H1 (cell line): ENCODE results near the gene ARMC9. TPM values are rescaled to one million over a fixed set of nuclear protein-coding genes. Genes with fewer than 3 reads are reported as not detected.

Source experiments
- ASH2L ChIP-seq: fragments of 200-600, 300-600 bp; sonication (generic); IDR thresholded peaks from one replicate; pipeline ENCODE4 v1.7.1; 2017; ENCODE audit warnings: low read length
- BACH1 ChIP-seq: IDR thresholded peaks from 2 replicates; pipeline ENCODE4 v1.6.1; 2012; ENCODE audit warnings: low read length, improper control_type of control experiment
- BCL11A ChIP-seq, 2 experiments: IDR thresholded peaks; one replicate each; pipeline ENCODE4 v1.6.1; 2011; ENCODE audit warnings: low read depth in 2 of 2, low read length in 2 of 2, mild to moderate bottlenecking in 2 of 2
- CBX5 ChIP-seq: fragments of 300-800, 300-1000 bp; sonication (generic); IDR thresholded peaks from 2 replicates; pipeline ENCODE4 v1.7.1; 2016; ENCODE audit warnings: antibody characterized with exemption, low read length, low read depth
- CBX8 ChIP-seq: fragments of 300-800, 300-1000 bp; sonication (generic); IDR thresholded peaks from 2 replicates; pipeline ENCODE4 v1.7.1; 2016; ENCODE audit warnings: low read depth, low read length, borderline replicate concordance
- CHD2 ChIP-seq: IDR thresholded peaks from 2 replicates; pipeline ENCODE4 v1.6.1; 2012; ENCODE audit warnings: low read length, improper control_type of control experiment
- CREB1 ChIP-seq: IDR thresholded peaks from 2 replicates; pipeline ENCODE4 v1.6.1; 2012; ENCODE audit warnings: inconsistent platforms
- CTCF ChIP-seq, 3 experiments: IDR thresholded peaks; 1 replicate in 2 of 3; 2 replicates in 1 of 3; pipeline versions ENCODE4 v1.5.1 to v1.6.1; 2011; ENCODE audit warnings: low read length in 3 of 3, mild to moderate bottlenecking in 3 of 3, inconsistent platforms in 2 of 3, low read depth in 1 of 3, moderate library complexity in 1 of 3; ENCODE audit not compliant: insufficient read depth in 1 of 3; ENCODE audit errors: control extremely low read depth in 1 of 3
- EZH2 ChIP-seq: fragments of 200-600 bp; sonication (generic); IDR thresholded peaks from 2 replicates; pipeline ENCODE4 v1.7.1; 2012; ENCODE audit warnings: low read depth, mild to moderate bottlenecking, moderate library complexity, low read length, inconsistent platforms; ENCODE audit not compliant: severe bottlenecking
- HDAC6 ChIP-seq: IDR thresholded peaks from one replicate; pipeline ENCODE4 v1.7.1; 2012; ENCODE audit warnings: low read depth, mild to moderate bottlenecking, inconsistent platforms, low read length, moderate library complexity
- POLR2A ChIP-seq, 2 experiments: IDR thresholded peaks; 1 replicate in 1 of 2; 2 replicates in 1 of 2; pipeline ENCODE4 v1.6.1; 2011; ENCODE audit warnings: low read depth in 2 of 2, low read length in 2 of 2, mild to moderate bottlenecking in 2 of 2; ENCODE audit errors: control extremely low read depth in 1 of 2
- POU5F1 ChIP-seq: IDR thresholded peaks from 2 replicates; pipeline ENCODE4 v1.6.1; 2011; ENCODE audit warnings: low read depth, mild to moderate bottlenecking, low read length, moderate library complexity
- RBBP5 ChIP-seq: IDR thresholded peaks from 2 replicates; pipeline ENCODE4 v1.7.1; 2012; ENCODE audit warnings: low read depth, mild to moderate bottlenecking, inconsistent platforms, low read length, moderate library complexity, borderline replicate concordance
- RFX5 ChIP-seq: IDR thresholded peaks from 2 replicates; pipeline ENCODE4 v1.6.1; 2011; ENCODE audit warnings: low read depth, low read length, improper control_type of control experiment, borderline replicate concordance
- SAP30 ChIP-seq: fragments of 300-600 bp; sonication (generic); IDR thresholded peaks from 2 replicates; pipeline ENCODE4 v1.7.1; 2012; ENCODE audit warnings: low read length, moderate library complexity, mild to moderate bottlenecking, inconsistent platforms; ENCODE audit not compliant: insufficient read depth, insufficient replicate concordance
- SIN3A ChIP-seq, 2 experiments: IDR thresholded peaks in 1 of 2; conservative IDR thresholded peaks in 1 of 2; 2 replicates each; pipeline ENCODE4 v1.6.1; 2011 to 2012; ENCODE audit warnings: low read length in 2 of 2, improper control_type of control experiment in 1 of 2, low read depth in 1 of 2, mild to moderate bottlenecking in 1 of 2
- TAF1 ChIP-seq: IDR thresholded peaks from 2 replicates; pipeline ENCODE4 v1.6.1; 2011; ENCODE audit warnings: mild to moderate bottlenecking, low read depth, low read length
- TAF7 ChIP-seq: optimal IDR thresholded peaks from 2 replicates; pipeline ENCODE3; 2011; ENCODE audit warnings: low read depth, mild to moderate bottlenecking, inconsistent platforms, low read length, moderate library complexity, borderline replicate concordance
- TBP ChIP-seq: IDR thresholded peaks from 2 replicates; pipeline ENCODE4 v1.6.1; 2011; ENCODE audit warnings: low read depth, low read length, improper control_type of control experiment
- polyA plus RNA-seq, 7 experiments: library from polyadenylated mRNA; depleted of rRNA in 3 of 7; stranded (reverse) in 5 of 7; unstranded in 2 of 7; fragments of >200 nt in 5 of 7; fragments of 200-250 nt in 2 of 7; gene quantifications; 1 replicate in 5 of 7; 2 replicates in 1 of 7; 4 replicates in 1 of 7; pipeline versions ENCODE4 v1.2.1 to v1.2.3, GENCODE V29; 2011 to 2013; ENCODE audit warnings: missing spikeins in 2 of 7, mixed read lengths in 2 of 7
- total RNA-seq: library from RNA; stranded (reverse); fragmentation: NEBNext Ultra II Directional; extraction: Animal tissue kit (Norgen Biotek cat#: 25700); gene quantifications from 2 replicates; pipeline ENCODE4 v1.2.1, GENCODE V29; 2021
- TF ChIP-seq, protein P1 (sequence below): IDR thresholded peaks from 2 replicates; pipeline ENCODE4 v1.6.1; 2011; ENCODE audit warnings: low read length, improper control_type of control experiment

ARMC9 gene
- total and polyA plus RNA-seq, 2 of the 8 experiments (the other 6 are each of a cell fraction or from before 2014, with no cell fraction given) = 23.2 to 36.1 TPM

DNA sequence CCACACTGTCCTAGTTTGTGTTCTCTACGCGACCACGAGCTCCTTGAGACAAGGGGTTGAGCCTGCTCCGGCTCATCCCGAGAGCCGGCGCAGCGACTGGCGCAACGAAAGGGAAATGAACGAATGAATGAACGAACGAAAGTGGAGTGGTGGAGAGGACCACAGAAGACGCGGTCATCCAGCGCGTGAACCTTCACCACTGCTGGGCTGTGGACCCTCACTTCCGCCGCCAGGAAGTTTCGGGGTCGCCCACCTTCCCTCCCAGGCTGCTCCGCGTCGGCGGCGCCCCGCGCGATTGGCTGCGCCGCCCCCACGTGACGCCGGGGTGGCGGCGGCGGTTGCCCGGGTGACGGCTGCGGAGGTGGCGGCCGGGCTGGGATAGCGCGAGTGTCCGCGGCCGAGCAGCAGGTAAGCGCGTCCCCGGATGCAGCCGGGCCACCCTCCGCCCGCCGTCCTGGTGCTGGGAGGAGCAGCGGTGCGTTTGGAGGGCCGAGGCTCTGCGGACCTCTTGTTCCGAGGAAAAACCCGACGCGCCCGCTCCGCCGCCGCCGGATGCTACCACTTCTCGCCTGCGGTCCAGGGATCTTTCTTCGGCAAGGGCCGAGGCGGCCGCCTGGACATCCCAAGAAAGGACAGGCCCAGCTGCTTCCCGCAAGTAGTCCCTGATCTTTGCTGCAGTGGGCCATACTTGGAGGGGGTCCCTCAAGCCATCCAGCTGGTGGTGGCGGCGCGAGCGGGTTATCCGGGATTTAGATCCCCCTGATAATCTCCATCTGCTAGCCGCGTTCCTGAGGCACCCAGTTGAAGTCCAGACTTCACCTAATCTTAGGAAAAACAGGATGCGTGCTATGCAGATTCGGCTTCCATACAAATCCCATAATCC, at the start of gene ARMC9 (continued):
- TF ChIP-seq BCL11A (IDR thresholded peaks at IDR 0.05; ENCODE audit: low read depth in 2 of 2, low read length in 2 of 2) (no peak), POU5F1 (no peak), CBX8 (no peak), TBP (peak; percentile 70; the same call in 1 of the 2 replicates), CBX5 (no peak), EZH2 (no peak), TAF1 (peak; percentile 69), SAP30 (peak; percentile 47), TAF7 (no peak), RFX5 (no peak), RBBP5 (peak; percentile 81; the same call in 1 of the 2 replicates), SIN3A (conservative IDR thresholded peaks at IDR 0.05 in 1 of 2, IDR thresholded peaks at IDR 0.05 in 1 of 2; ENCODE audit: low read depth in 1 of 2, low read length in 2 of 2) (peak; percentile 64 to 95; a peak in 3 of 4 replicates), HDAC6 (no peak), POLR2A (IDR thresholded peaks at IDR 0.05; ENCODE audit: control extremely low read depth in 1 of 2, low read depth in 2 of 2, low read length in 2 of 2) (peak in 1 of 2 experiments; percentile 88; a peak in 2 of 3 replicates), CTCF (IDR thresholded peaks at IDR 0.05; ENCODE audit: control extremely low read depth in 1 of 3, insufficient read depth in 1 of 3, low read depth in 1 of 3, low read length in 3 of 3) (no peak), CREB1 (peak; percentile 63; the same call in 1 of the 2 replicates), CHD2 (0 out of 2 replicates have a peak, but pooled peaks have one; percentile 26), ASH2L (peak; percentile 87), BACH1 (no peak)
- TF ChIP-seq, protein P1, sequence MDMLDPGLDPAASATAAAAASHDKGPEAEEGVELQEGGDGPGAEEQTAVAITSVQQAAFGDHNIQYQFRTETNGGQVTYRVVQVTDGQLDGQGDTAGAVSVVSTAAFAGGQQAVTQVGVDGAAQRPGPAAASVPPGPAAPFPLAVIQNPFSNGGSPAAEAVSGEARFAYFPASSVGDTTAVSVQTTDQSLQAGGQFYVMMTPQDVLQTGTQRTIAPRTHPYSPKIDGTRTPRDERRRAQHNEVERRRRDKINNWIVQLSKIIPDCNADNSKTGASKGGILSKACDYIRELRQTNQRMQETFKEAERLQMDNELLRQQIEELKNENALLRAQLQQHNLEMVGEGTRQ = peak; percentile 98
